ENCODE results near the gene JARID2.

DNA sequence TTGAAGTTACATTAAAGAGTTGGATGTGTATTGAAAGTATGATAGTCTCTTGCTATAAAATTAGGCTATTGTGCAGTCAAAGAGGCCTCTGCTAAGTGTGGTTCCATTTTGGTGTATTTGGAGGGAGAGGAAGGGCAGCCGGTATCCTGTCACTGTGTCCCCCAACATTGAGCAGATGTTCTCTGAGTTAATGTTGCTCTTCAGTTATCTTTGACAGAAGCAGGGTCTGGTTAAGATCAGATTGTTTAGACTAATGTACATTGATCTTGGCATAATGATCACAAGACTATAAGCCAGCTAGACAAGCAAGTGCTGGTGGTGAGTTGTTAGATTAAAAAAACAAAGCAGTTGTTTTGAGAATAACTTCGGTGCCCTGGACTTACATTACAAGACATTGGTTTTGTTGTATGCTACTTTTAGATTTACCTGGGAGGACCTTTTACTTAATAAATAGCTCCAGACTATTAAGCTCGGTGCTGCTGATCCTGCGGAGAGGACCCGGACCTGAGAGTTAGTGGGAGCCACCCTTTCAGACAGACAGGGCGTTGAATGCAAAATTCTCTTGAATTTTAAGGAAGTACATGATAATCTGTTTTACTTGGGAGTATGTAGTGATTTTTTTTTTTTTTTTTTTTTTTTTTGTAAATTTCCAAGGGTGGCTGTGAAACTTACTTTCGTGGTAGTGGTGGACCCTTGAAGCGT lies 97.8 kb downstream of the JARID2 start:
- TF ChIP-seq, protein P1, sequence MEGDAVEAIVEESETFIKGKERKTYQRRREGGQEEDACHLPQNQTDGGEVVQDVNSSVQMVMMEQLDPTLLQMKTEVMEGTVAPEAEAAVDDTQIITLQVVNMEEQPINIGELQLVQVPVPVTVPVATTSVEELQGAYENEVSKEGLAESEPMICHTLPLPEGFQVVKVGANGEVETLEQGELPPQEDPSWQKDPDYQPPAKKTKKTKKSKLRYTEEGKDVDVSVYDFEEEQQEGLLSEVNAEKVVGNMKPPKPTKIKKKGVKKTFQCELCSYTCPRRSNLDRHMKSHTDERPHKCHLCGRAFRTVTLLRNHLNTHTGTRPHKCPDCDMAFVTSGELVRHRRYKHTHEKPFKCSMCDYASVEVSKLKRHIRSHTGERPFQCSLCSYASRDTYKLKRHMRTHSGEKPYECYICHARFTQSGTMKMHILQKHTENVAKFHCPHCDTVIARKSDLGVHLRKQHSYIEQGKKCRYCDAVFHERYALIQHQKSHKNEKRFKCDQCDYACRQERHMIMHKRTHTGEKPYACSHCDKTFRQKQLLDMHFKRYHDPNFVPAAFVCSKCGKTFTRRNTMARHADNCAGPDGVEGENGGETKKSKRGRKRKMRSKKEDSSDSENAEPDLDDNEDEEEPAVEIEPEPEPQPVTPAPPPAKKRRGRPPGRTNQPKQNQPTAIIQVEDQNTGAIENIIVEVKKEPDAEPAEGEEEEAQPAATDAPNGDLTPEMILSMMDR (IDR thresholded peaks at IDR 0.05; ENCODE audit: insufficient read depth, low read length, poor library complexity, severe bottlenecking): no peak
- TF ChIP-seq EZH2phosphoT487 (conservative IDR thresholded peaks at IDR 0.05; ENCODE audit: low read length): no peak

Measured in SU-DHL-6 (cell line).